Raji (cell line): Measurements from ENCODE around the gene HOXB13.

Experiments
- POLR2A ChIP-seq: IDR thresholded peaks from 2 replicates; pipeline ENCODE4 v1.6.1; 2011; ENCODE audit warnings: low read depth, low read length, control low read depth; ENCODE audit not compliant: insufficient read depth

HOXB13 gene

GRCh38 chr17:48752399-48753288, 24.1 kb upstream of the HOXB13 start:
- TF ChIP-seq POLR2A: no peak

GRCh38 chr17:48751733-48752398, 23.3 kb upstream of the HOXB13 start:
- no peak for TF ChIP-seq POLR2A

- TF ChIP-seq POLR2A: no peak
Observed at GRCh38 chr17:48751172-48751571, 22.6 kb upstream of the HOXB13 start.

DNA sequence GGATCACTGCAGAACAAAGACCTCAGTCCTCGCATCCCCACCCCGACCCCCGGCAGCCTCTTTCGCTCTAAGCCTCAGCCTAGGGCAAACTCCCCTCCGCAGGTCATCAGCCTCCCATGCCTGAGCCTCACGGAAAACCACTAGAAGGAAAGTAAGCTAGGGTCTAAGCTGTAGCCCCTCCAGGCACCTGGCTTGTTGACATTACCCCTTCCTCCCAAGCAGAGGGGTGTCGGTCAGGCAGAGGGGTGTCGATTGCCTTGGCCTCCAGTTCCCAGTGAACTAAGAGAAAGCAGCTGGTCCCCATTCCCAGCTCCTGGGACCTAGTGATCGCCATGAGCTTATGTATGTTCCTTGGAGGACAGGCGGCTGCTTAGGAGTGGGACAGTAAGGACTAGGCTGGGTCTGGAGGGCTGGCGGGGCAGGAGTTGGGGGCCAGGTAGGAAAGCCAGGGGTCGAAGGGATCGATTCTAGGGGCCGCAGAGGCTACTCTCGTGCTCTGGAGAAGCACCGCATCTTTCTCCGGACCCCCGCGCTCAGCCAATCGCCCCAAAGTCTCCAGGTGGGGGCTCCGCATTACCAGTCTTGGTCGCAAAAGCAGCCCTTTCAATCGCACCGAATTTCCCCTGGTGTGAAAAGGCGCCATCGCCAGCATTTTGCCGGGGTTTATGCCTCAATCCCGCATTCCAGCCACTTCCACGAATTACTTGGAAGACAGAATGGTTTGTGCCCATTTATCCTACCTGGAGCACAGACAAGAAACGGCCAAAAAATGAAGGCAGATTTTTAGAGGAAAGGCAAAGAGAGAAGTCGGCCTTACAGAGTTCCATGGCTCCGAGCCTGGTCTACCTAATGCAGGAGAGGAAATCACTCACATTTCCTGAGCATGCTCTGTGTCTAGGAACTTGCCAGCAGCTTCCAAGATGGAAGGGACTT, 21.3 kb upstream of the HOXB13 start:
- TF ChIP-seq POLR2A: no peak

- TF ChIP-seq POLR2A: no peak
Observed at GRCh38 chr17:48748718-48749566, 20.4 kb upstream of the HOXB13 start.

DNA sequence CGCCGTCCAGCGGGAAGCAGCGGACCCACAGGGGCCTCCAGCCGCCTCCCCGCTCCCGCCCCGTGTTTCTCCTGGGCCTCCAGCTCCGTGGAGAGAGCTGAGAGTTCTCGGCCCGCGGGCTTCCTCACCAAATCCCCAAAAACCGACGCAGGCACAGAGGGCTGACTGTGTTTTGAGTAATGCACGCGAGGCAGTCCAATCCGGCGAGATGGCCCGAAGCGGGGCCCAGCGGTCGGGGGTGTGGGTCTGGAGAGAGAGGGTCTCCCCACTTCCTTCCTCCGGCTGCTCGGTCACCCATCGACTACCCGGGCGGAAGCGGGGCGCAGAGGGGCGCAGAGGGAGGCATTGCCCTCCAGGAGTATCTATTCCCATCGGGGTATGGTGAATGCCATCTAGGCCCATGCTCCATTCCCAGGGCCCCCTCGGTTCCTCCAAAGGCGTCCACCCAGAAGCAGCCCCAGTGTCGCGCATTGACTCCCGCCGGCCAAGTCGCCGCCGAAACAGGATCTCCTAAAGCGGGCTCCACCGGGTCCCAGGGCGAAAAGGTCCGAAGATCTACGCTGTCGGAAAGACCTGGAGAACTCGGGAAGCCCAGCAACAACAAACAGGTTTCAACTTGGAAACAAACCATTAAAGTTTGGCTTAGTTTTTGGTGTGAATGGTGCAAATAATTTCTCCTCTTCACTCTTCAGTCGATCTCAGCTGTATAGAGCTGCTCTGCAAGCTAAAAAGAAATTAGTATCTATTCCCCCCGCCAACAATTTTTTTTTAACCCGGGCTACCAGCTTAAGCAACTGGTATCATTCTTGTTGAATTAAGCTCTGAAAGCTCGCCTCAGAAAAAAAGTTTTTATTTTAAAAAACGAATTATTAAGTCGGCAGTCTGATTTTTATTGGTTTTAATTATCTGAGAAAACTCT, 19.2 kb upstream of the HOXB13 start:
- TF ChIP-seq POLR2A: no peak

DNA sequence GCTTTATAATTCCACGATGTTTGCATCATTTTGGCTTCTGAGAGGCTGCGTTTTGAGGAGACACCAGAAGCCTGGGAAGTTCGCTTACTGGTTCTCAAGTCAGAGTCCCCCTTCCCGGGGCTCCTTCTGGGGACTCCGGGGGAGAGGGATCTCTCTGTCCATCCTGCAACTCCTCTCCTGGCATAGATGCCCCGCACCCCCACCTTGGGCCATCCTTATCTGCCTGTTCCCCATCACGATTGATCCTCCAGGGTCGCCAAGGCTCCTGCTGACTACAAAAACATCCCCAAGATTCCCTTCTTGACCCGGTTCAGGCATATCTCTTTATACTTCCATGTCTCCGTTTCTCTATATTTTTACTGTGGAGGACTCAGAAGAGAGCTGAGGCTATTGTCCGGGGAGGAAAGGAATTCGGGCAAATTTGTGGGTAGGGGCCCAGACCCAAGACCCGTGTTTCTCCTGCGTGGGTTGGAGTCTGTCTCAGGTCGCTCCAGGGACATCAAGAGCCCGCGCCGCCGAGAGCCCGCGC, 18.4 kb upstream of the HOXB13 start:
- no peak for TF ChIP-seq POLR2A

GRCh38 chr17:48745381-48746275, 17.1 kb upstream of the HOXB13 start:
- no peak for TF ChIP-seq POLR2A

DNA sequence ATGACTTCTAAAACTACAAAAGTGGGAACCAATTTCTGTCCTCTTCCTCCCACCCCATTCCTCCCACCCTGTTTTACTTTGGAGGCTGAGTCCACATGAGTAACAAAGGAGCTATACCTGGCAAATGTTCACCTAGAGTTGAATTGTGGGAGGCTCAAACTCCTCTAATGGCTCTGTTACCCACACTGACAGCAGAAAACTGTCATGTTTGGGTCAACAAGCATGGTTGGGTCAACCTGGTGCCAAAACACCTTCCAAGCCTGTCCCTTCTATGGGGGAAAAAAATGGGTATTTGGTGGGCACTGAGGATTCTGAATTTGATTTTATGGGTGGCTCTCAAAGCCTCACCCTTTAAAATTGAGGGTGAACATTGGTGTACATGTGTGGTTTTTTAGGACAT, 12.0 kb upstream of the HOXB13 start:
- TF ChIP-seq POLR2A: no peak

DNA sequence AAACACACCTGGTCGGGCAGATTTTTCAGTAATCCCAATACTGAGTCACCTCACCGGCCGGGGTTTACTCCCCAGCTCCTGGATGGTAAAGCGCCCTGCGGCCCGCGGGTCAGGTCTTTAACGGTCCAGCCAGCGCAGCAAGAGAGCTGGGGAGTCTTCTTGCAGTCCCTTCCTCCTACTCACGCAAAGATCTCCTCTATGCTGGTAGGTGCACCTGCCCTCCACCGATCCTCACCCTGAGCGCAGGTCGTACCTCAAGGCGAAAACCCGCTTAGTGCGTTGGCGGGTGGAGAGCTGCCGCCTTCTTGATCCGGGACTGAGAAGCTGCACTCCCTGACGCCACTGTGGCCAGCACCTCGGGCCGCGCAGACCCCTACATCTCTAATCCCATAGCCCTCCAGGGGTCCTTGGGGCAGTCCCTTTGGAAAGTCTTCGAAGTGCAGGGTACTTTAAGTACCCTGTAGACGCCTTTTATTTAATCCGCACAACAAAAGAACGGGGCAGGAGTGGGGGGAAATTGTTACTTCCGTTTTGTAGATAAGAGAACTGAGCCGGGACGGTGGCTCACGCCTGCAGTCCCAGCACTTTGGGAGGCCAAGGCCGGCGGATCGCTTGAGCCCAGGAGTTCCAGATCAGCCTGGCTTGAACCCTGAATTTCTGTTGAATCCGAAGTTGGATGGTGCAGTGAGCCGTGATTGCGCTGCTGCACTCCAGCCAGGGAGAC, 10.4 kb upstream of the HOXB13 start:
- no peak for TF ChIP-seq POLR2A

DNA sequence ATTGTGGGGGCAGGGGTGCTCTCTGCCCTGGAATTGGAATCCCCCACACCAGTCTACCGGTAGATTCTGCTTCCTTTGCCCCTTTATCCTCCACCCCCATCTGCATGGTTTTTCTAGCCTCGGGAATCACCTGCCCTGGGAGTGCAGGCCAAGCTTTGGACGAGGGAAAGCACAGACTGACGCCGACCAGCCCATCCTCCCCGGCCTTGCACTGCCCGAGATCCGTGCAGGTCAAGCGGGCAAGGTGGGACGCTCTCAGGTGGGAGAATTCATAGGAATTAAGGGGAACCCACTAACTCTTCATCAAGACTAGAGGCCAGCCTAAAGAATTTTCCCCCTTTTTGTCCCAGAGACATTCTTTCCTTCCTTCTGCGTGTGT, 9.9 kb upstream of the HOXB13 start:
- TF ChIP-seq POLR2A: no peak
